ENCODE data around the gene PLB1. TPM values are rescaled to one million over a fixed set of nuclear protein-coding genes. Genes with fewer than 3 reads are reported as not detected.

Gene PLB1
- total RNA-seq, 1 donor from 2014 or later: 2.5 TPM

DNA sequence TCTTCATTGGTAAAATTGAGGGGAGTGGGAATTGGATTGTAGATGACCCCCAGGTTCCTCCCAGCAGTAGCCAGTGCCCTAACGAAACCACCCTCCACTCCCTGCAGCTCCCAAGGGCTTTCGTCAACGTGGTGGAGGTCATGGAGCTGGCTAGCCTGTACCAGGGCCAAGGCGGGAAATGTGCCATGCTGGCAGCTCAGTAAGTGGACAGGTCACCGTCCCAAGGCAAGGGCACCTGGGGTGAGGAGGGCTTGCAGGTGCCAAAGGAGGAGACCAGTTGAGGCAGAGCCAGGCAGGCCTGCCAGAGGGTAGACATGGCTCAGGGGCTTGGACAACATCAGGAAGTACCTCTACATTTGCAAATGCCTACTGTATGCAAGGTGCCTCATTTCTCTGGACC, 133.1 kb downstream of the PLB1 start:
- no peak for TF ChIP-seq POLR2AphosphoS5 (IDR thresholded peaks at IDR 0.05; ENCODE audit: insufficient read depth in 1 of 2, low read depth in 1 of 2)
- no peak for TF ChIP-seq POLR2A (IDR thresholded peaks at IDR 0.05)
- TF ChIP-seq, protein P1, sequence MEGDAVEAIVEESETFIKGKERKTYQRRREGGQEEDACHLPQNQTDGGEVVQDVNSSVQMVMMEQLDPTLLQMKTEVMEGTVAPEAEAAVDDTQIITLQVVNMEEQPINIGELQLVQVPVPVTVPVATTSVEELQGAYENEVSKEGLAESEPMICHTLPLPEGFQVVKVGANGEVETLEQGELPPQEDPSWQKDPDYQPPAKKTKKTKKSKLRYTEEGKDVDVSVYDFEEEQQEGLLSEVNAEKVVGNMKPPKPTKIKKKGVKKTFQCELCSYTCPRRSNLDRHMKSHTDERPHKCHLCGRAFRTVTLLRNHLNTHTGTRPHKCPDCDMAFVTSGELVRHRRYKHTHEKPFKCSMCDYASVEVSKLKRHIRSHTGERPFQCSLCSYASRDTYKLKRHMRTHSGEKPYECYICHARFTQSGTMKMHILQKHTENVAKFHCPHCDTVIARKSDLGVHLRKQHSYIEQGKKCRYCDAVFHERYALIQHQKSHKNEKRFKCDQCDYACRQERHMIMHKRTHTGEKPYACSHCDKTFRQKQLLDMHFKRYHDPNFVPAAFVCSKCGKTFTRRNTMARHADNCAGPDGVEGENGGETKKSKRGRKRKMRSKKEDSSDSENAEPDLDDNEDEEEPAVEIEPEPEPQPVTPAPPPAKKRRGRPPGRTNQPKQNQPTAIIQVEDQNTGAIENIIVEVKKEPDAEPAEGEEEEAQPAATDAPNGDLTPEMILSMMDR (IDR thresholded peaks at IDR 0.05): no peak
- Histone ChIP-seq H3K4me3 (no peak overlapping the region), H3K27ac (no peak overlapping the region), H3K9me3 (no peaks in the 10 kb centered on the region), H3K36me3 (no peaks in the 10 kb centered on the region), H3K4me1 (peaks cover 47% of the 10 kb centered on the region), H3K27me3 (no peaks in the 10 kb centered on the region)
- DNase-seq (ENCODE audit: extremely low spot score in 2 of 2): no peak
- intact Hi-C loops (cut with DNase I): loop anchor here (10.0 kb wide), 1 partner anchor 126 kb away; the partner anchor contains the start of gene PPP1CB

DNA sequence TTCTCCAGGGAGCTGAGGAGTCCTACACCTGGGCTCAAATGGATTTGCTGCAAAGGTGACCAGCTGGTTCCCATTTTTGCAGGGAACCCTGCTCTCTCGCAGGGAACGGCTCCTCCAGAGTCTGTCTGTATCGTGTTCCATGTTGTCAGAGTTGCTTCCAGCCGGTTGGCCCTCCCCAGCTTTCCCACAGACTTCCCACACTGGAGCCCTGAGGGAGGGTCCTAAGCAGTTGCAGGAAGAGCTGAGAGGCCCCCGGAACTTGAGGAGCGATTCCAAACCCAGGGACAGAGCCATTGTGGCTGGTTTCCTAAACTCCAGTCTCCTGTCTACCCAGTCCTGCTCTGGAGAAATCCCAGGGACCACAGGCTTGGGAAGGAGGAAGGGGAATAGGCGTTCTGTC, 134.1 kb downstream of the PLB1 start:
- DNase-seq (ENCODE audit: extremely low spot score in 2 of 2): no peak
- H3K9me3 ChIP-seq: no peaks in the 10 kb centered on the region
- no peak overlapping the region for H3K27ac ChIP-seq
- intact Hi-C loops (cut with DNase I): loop anchor here (10.0 kb wide), 1 partner anchor 125 kb away; the partner anchor contains the start of gene PPP1CB
- H3K4me1 ChIP-seq: peaks cover 54% of the 10 kb centered on the region
- no peaks in the 10 kb centered on the region for H3K36me3 ChIP-seq
- no peaks in the 10 kb centered on the region for H3K27me3 ChIP-seq
- TF ChIP-seq, protein P1 (IDR thresholded peaks at IDR 0.05): no peak
- TF ChIP-seq POLR2AphosphoS5 (IDR thresholded peaks at IDR 0.05; ENCODE audit: insufficient read depth in 1 of 2, low read depth in 1 of 2) (no peak), POLR2A (IDR thresholded peaks at IDR 0.05) (no peak)
- no peak overlapping the region for H3K4me3 ChIP-seq

DNA sequence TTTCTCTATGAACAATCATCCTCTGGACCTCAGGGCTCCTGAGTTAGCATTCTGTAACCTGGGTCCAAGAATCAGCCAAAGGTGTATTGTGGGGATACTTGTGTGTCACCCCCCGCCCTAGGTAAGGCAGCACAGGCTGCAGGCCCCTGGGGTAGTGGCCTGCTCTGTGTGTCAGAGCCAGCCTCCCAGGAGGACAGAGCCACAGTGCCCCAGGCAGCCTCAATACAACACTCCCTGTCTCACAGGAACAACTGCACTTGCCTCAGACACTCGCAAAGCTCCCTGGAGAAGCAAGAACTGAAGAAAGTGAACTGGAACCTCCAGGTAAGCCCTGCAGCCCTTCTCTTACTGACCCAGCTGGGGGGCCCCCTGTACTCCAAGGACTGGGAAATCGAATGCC, 134.5 kb downstream of the PLB1 start:
- intact Hi-C loops (cut with DNase I): no loop called here
- Histone ChIP-seq H3K27ac (no peak overlapping the region), H3K27me3 (no peaks in the 10 kb centered on the region), H3K36me3 (no peaks in the 10 kb centered on the region), H3K9me3 (no peaks in the 10 kb centered on the region), H3K4me3 (no peak overlapping the region), H3K4me1 (peaks cover 54% of the 10 kb centered on the region)
- TF ChIP-seq POLR2A (IDR thresholded peaks at IDR 0.05) (no peak), POLR2AphosphoS5 (IDR thresholded peaks at IDR 0.05; ENCODE audit: insufficient read depth in 1 of 2, low read depth in 1 of 2) (no peak)
- TF ChIP-seq, protein P1 (IDR thresholded peaks at IDR 0.05): no peak
- DNase-seq (ENCODE audit: extremely low spot score in 2 of 2): no peak

DNA sequence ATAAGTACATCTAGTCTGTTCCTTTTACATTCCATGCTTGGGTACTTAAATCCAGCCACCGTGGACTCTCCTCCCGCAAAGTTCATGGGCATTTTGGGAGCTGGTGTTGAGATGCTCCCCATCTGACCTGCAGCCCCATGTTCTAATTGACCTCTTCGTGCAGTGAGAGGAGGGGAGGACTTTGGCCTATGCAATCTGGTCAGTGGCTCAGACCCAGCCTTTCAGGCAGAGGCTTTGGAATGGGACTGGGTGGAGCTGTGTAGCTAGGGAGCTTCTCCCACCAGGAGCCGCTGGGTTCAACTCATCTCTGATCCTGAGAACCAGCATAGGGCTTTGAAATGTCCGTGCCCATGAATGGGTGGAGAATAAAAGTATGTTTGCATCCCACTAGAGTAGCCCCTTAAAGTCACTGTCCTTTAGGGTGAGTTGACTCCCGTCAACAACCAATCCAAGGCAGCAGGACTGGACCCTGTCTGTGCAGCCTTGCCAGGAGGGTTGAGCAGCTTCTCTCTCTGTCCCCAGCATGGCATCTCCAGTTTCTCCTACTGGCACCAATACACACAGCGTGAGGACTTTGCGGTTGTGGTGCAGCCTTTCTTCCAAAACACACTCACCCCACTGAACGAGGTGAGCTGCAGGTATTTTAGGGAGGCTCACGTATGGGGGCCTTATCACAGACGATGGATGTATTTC, 135.8 kb downstream of the PLB1 start:
- DNase-seq (ENCODE audit: extremely low spot score in 2 of 2): no peak
- no peak overlapping the region for H3K4me3 ChIP-seq
- H3K9me3 ChIP-seq: no peaks in the 10 kb centered on the region
- H3K36me3 ChIP-seq: no peaks in the 10 kb centered on the region
- H3K27me3 ChIP-seq: no peaks in the 10 kb centered on the region
- intact Hi-C loops (cut with DNase I): no loop called here
- TF ChIP-seq, protein P1 (IDR thresholded peaks at IDR 0.05): no peak
- TF ChIP-seq POLR2A (IDR thresholded peaks at IDR 0.05) (no peak), POLR2AphosphoS5 (IDR thresholded peaks at IDR 0.05; ENCODE audit: insufficient read depth in 1 of 2, low read depth in 1 of 2) (no peak)
- no peak overlapping the region for H3K27ac ChIP-seq
- peaks cover 53% of the 10 kb centered on the region for H3K4me1 ChIP-seq

DNA sequence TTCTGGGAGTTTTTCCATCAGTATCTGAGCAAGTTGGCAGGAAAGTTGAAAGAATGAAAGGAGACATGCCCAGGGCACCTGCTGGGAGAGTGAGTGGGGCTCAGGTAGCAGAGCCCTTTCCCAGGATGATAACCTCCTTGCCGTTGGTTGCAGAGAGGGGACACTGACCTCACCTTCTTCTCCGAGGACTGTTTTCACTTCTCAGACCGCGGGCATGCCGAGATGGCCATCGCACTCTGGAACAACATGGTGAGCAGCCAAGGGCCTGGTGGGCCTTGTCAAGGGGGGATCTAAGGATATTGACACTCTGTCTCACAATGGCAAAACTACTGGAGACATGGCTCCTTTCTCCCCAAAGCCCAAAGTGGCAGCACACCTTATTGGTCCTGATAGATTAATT, 136.9 kb downstream of the PLB1 start:
- H3K27me3 ChIP-seq: no peaks in the 10 kb centered on the region
- peak in 1 of 2 donors; percentile 80 for DNase-seq (ENCODE audit: extremely low spot score in 2 of 2)
- intact Hi-C loops (cut with DNase I): no loop called here
- no peaks in the 10 kb centered on the region for H3K9me3 ChIP-seq
- peaks cover 53% of the 10 kb centered on the region for H3K4me1 ChIP-seq
- no peaks in the 10 kb centered on the region for H3K36me3 ChIP-seq
- no peak overlapping the region for H3K4me3 ChIP-seq
- H3K27ac ChIP-seq: no peak overlapping the region
- TF ChIP-seq POLR2A (IDR thresholded peaks at IDR 0.05) (no peak), POLR2AphosphoS5 (IDR thresholded peaks at IDR 0.05; ENCODE audit: insufficient read depth in 1 of 2, low read depth in 1 of 2) (no peak)
- TF ChIP-seq, protein P1 (IDR thresholded peaks at IDR 0.05): no peak
